HL-60 (cell line): ENCODE data around the gene LRRC8E.

Source experiments
- CTCF ChIP-seq: IDR thresholded peaks from one replicate; pipeline ENCODE4 v1.5.1; 2011; ENCODE audit warnings: low read length, control low read depth, inconsistent platforms; ENCODE audit not compliant: insufficient read depth
- REST ChIP-seq: IDR thresholded peaks from 2 replicates; pipeline ENCODE4 v1.6.1; 2012; ENCODE audit warnings: low read depth; ENCODE audit not compliant: insufficient replicate concordance

DNA sequence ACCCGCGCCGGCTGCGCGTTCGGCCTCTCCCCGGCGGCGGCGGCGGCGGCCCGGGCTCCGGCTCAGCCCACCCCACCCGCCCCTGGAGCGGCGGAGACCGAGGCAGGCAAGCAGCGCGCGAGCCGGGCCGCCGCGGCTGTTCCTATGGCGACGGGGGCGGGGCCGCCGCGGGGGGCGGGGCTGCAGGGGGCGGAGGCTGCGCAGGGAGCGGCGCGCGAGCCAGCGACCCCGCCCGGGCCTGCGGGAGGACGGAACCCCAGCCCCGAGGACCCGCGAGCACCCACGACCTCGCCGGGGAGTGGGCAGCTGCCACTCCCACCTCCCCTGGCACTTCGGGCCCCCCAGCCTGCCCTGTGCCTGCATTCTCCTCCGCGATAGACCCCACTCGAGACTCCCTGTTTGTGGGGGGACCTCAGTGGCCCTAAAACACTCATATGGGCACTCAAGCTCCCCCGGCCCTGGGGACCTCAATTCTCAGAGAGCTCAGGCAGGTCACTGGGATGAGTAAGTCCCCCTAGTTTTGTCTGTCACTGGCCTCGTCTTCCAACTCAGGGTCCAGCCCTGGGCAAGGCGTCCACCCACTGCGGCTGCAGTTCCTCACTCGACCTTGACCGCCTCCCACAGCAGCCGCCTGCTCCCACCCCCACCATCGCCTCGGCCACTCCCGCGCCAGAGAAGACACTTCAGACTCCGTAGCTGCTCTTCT, 37.9 kb downstream of the LRRC8E start, which contains the start of gene CTXN1:
- TF ChIP-seq CTCF, result no peak
- TF ChIP-seq REST, result no peak
